ENCODE data around the gene HOXD3.

GRCh38 chr2:176192351-176192750 is 35.2 kb downstream of the HOXD3 start:
- TF ChIP-seq POLR2AphosphoS5 (IDR thresholded peaks at IDR 0.05; ENCODE audit: low read depth, low read length): no peak
- TF ChIP-seq TAF1 (IDR thresholded peaks at IDR 0.05; ENCODE audit: borderline replicate concordance, insufficient read depth, low read length): no peak

Measured in PFSK-1 (cell line).